HG02943 (cell line): ENCODE results near the gene SOX10.
"Not testable (repeated sequence)": the region's sequence is repeated elsewhere in the genome, so short reads cannot be mapped to it uniquely, and the experiment has no call there.

ENCODE experiments used
- ATAC-seq: cut with Tn5 transposase; IDR thresholded peaks from one replicate; pipeline ENCODE4 v1.9.1; 2021; ENCODE audit warnings: mild to moderate bottlenecking, low read depth, moderate library complexity; ENCODE audit not compliant: unreplicated experiment

The SOX10 gene

GRCh38 chr22:37967637-37968451, 16.5 kb downstream of the SOX10 start:
- no peak for ATAC-seq

- ATAC-seq: no peak
Measured at GRCh38 chr22:37967147-37967546, 17.2 kb downstream of the SOX10 start.

GRCh38 chr22:37965940-37966664, 18.3 kb downstream of the SOX10 start:
- no peak for ATAC-seq

- ATAC-seq: no peak
Measured at GRCh38 chr22:37961062-37961461, 23.3 kb downstream of the SOX10 start.

DNA sequence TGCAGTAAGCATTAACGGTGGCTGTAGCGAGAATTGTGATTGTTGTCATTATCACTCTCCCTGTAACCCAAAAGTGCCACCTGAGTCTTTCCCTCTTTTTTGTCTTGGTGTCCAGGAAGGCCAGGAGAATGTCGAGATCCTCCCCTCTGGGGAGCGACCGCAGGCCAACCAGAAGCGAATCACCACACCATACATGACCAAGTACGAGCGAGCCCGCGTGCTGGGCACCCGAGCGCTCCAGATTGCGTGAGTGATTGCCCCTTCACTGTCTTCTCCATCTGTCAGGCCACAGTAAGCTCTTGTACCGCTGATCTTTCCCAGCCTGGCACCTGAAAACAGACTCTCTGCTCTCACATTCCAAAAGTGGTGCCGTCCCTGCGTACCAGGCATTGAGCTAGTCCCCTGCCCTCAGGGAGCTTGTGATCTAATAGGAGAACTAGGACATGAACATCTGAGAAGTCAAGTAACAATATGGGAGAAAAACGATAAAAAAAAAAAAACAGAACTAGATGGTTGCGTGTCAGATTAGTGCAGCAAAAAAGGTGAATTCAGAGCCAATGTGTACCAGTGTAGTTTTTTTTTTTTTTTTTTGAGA, 25.0 kb downstream of the SOX10 start:
- ATAC-seq: no peak

GRCh38 chr22:37957232-37957631, 27.1 kb downstream of the SOX10 start:
- ATAC-seq: no peak

- not testable (repeated sequence) for ATAC-seq
Measured at GRCh38 chr22:37955825-37956397, 28.4 kb downstream of the SOX10 start.

GRCh38 chr22:37954686-37955085, 29.7 kb downstream of the SOX10 start:
- ATAC-seq: no peak

DNA sequence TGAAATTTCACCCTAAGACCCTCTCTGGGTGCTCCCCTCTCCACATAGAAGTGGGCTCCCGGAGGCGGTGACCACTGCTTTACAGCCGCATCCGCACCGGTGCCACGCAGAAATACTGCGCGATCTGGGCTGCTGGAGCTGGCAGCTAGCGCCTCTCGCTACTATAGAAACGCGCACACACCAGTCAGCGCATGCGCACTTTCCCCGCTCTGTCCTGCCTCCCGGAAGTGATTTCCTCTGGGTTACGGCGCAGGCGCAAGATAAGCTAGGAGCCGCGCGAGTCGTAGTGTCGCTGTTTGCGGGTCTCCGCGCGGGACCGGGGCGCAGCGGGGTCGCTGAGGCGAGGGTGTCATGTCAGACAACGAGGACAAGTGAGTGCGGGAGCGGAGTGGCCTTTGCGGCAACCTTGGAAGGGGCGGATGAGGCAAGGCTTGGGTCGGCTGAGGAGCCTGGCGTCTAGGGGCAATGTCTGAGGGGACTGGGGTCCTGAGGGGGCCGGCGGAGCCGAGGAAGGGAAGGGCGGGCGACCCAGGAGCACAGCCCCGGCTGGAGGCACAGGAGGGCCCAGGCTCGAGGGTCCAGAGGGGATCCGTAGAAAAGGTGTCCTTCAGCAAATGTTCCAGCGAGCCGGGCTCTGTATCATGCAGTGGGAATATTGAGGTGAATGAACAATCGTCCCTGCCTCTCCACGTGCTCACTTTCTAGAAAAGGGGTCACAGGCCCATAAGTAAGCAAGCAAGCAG, 30.7 kb downstream of the SOX10 start, which contains the start of the genes C22orf23 and POLR2F:
TSS of gene C22orf23 (minus strand) at position 165 of the 743 bp plus-strand sequence. CDS start 452 bp downstream, outside the sequence.
TSS of gene POLR2F (plus strand) at position 263 of the 743 bp plus-strand sequence. CDS start at position 352, 89 bp downstream.
- peak; percentile 75 for ATAC-seq

DNA sequence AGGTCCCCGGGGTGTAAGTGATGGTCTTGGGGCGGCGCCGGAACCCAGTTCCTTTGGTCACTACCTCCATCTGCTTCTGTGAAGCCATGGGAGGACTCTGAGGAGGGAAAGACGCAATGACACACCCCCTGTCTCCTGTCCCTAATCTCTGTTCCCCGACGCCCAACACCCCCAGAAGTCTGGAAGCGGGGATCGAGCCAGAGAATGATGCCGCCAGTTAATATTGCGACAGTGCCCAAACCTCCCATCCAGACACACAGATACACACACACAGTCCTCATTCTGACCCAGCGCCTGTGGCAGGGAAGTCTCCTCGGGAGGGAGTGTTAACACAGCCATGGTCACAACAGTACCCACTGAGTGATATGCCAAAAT, 31.3 kb downstream of the SOX10 start:
- no peak for ATAC-seq

DNA sequence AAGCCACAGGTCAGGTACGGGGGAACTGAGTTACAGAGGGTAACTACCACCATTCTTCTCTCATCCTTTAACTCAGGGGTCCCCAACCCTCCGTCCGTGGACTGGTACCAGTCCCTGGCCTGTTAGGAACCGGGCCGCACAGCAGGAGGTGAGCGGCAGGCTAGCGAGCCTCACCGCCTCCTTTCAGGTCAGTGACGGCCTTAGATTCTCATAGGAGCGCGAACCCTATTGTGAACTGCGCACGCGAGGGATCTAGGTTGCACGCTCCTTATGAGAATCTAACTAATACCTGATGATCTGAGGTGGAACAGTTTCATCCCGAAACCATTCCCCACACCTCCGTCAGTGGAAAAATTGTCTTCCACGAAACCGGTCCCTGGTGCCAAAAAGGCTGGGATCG, 31.7 kb downstream of the SOX10 start:
- not testable (repeated sequence) for ATAC-seq

GRCh38 chr22:37951305-37951704, 33.0 kb downstream of the SOX10 start:
- ATAC-seq: no peak

DNA sequence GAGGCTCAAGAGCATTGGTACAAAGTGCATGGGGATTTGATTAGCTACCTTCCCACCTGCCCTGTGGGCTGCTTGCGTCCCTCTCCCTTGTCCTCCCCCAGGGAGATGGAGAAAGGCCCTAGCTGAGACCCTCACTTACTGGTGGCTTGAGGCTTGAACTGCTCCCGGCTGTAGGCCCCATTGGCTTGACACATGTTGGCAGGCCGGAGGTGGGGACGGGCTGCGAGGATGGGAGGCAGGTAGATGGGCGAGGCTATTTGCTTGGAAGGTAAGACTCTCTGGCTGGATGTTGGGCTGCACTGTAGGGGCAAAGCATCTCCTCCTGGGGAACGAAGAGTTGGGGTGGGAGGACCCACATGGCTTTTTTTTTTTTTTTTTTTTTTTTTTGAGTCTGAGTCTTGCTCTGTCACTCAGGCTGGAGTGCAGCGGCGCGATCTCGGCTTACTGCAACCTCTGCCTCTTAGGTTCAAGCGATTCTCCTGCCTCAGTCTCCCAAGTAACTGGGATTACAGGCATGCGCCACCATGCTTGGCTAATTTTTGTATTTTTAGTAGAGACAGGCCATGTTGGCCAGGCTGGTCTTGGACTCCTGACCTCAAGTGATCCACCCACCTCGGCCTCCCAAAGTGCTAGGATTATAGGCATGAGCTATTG, 37.1 kb downstream of the SOX10 start:
- ATAC-seq: not testable (repeated sequence)

DNA sequence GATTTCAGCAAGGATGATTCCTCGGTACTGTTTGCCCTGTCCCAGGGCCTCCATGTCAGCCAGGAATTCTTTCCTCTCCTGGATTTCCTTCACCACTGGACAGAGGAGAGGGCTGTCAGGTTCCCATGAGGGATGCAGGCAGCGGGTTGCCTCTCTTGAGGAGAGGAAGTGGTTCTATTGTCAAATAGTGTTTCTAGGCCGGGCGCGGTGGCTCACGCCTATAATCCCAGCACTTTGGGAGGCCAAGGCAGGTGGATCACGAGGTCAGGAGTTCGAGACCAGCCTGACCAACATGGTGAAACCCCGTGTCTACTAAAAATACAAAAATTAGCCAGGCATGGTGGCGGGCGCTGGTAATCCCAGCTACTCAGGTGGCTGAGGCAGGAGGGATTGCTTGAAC, 39.9 kb downstream of the SOX10 start:
- not testable (repeated sequence) for ATAC-seq

DNA sequence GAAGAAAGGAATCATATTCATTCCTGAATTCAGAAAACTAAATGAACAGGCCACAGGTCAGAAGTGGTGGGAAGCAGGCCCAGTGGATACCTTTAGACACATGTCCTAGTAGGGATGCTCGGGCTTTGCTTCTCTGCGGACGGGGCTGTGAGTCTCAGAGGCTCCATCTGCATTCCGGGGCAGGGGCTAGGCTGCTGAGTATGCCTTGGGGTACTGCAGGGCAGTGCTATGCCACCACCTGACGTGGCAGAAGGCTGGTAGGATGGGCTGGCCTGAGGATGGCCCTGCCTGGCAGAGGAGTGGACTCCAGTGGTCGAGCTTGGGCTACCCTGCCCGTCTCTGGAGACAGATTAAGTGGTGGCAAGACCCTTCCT, 40.5 kb downstream of the SOX10 start:
- no peak for ATAC-seq

DNA sequence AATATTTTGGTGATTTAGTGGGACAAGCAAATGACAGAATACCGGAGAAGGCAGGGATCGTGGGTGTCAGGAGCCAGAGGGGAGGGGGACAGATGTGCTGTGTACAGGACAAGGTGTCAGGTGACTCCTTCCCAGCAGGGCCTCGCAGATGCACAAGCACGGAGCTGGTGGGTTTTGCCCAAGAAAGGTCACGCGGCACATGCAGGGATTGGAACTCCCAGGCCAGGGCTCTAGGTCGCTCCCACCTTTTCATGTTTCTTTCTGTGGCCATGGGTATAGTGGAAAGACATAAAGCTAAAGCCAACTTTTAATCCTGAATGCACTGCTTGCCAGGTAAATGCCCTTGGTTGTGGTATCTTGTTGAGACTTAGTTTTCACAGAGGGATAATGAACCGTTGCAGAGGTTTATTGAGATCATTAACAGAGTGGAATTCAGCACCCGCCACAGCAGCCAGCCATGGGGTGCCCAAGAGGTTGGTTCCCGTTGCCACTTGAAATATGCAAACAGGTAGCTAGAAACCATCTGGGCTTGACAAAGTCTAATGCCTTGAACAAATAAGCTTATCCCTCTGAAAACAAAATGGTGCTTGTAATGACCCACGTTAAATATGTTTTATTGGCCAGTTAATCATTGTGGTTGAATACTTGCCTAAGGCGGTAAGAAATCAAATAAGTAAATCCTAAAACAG, 41.1 kb downstream of the SOX10 start:
- ATAC-seq: no peak

DNA sequence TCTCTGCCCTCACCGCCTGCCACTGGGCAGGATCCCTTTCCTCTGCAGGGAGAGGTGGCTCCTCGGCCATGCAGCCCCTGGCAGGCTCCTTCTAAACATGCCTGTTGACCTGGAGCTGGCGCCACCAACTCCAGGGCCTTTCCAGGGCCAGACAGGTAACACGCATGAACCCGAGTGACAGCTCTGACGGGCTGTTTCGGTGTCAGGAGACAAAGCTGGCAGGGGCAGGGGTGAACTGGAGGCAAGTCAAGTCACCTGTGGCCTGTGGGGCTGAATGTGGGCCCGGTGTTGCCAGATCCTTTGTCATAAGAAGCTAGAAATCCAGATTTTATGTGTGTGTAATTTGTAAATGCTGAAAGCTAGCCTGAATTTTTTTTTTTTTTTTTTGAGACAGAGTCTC, 42.2 kb downstream of the SOX10 start:
- ATAC-seq: no peak

DNA sequence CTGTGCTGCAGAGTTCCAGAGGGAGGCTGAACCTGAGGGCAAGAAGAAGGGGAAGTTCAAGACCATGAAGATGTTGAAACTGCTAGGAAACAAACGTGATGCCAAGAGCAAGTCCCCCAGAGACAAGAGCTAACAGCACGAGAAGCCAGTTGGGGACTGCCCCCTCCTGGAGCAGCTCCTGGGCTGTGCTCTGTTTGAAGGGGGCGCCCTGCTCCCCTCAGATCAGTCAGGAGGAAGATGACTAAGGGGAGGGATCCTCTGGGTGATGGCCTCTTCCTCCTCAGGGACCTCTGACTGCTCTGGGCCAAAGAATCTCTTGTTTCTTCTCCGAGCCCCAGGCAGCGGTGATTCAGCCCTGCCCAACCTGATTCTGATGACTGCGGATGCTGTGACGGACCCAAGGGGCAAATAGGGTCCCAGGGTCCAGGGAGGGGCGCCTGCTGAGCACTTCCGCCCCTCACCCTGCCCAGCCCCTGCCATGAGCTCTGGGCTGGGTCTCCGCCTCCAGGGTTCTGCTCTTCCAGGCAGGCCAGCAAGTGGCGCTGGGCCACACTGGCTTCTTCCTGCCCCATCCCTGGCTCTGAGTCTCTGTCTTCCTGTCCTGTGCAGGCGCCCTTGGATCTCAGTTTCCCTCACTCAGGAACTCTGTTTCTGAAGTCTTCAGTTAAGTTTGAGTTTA, 43.5 kb downstream of the SOX10 start:
- no peak for ATAC-seq
